Mesenchymal stem cell (in vitro differentiated cells and primary cell): ENCODE results near the gene VAV2.
A peak's percentile ranks its signal among the peaks of the same experiment; 100 is the strongest.
"Not testable (repeated sequence)": the region's sequence is repeated elsewhere in the genome, so short reads cannot be mapped to it uniquely, and the experiment has no call there.

ENCODE experiments used
- DNase-seq: peaks from one replicate; pipeline ENCODE4 v3.0.0-alpha.2; 2013
- H2AFZ ChIP-seq: one replicate; pipeline ENCODE4 v1.6.1; 2013; ENCODE audit warnings: low read depth, mild to moderate bottlenecking, control low read depth, inconsistent platforms, low read length, moderate library complexity
- H2AK5ac ChIP-seq: 2 replicates; pipeline ENCODE4 v1.6.1; 2013; ENCODE audit warnings: low read length, moderate library complexity, mild to moderate bottlenecking, inconsistent platforms; ENCODE audit not compliant: severe bottlenecking
- H2BK120ac ChIP-seq: one replicate; pipeline ENCODE4 v1.6.1; 2013; ENCODE audit warnings: low read depth, mild to moderate bottlenecking, inconsistent platforms, low read length, moderate library complexity
- H2BK12ac ChIP-seq, 2 experiments: one replicate each; pipeline ENCODE4 v1.6.1; 2013; ENCODE audit warnings: inconsistent platforms in 2 of 2, low read length in 2 of 2, mild to moderate bottlenecking in 2 of 2, moderate library complexity in 2 of 2, control low read depth in 1 of 2
- H2BK15ac ChIP-seq: one replicate; pipeline ENCODE4 v1.6.1; 2013; ENCODE audit warnings: mild to moderate bottlenecking, low read depth, inconsistent platforms; ENCODE audit not compliant: poor library complexity, severe bottlenecking
- H2BK5ac ChIP-seq: 2 replicates; pipeline ENCODE4 v1.6.1; 2013; ENCODE audit warnings: low read depth, mild to moderate bottlenecking, low read length, control low read depth, inconsistent platforms; ENCODE audit not compliant: poor library complexity, severe bottlenecking
- H3K14ac ChIP-seq, 2 experiments: one replicate each; pipeline ENCODE4 v1.6.1; 2013; ENCODE audit warnings: inconsistent platforms in 2 of 2, low read length in 2 of 2, control low read depth in 1 of 2, mild to moderate bottlenecking in 1 of 2, moderate library complexity in 1 of 2
- H3K18ac ChIP-seq, 2 experiments: one replicate each; pipeline ENCODE4 v1.6.1; 2013; ENCODE audit warnings: inconsistent platforms in 2 of 2, low read length in 2 of 2, control low read depth in 1 of 2, low read depth in 1 of 2, mild to moderate bottlenecking in 1 of 2
- H3K23ac ChIP-seq, 2 experiments: one replicate each; pipeline ENCODE4 v1.6.1; 2013; ENCODE audit warnings: inconsistent platforms in 2 of 2, low read length in 2 of 2, mild to moderate bottlenecking in 2 of 2, moderate library complexity in 2 of 2, control low read depth in 1 of 2
- H3K27ac ChIP-seq: 2 replicates; pipeline ENCODE4 v1.5.1; 2013; ENCODE audit warnings: mild to moderate bottlenecking, moderate library complexity, low read length, control low read depth, inconsistent platforms; ENCODE audit not compliant: poor library complexity, severe bottlenecking
- H3K27me3 ChIP-seq, 2 experiments: 2 replicates each; pipeline versions ENCODE4 v1.6.1 to v1.7.0; 2013; ENCODE audit warnings: low read length in 2 of 2, mild to moderate bottlenecking in 2 of 2, moderate library complexity in 2 of 2, control low read depth in 1 of 2, inconsistent platforms in 1 of 2; ENCODE audit not compliant: control insufficient read depth in 1 of 2, insufficient read depth in 1 of 2
- H3K36me3 ChIP-seq, 2 experiments: 2 replicates each; pipeline versions ENCODE4 v1.6.1 to v1.7.0; 2013; ENCODE audit warnings: low read length in 2 of 2, control low read depth in 1 of 2, inconsistent platforms in 1 of 2, low read depth in 1 of 2, mild to moderate bottlenecking in 1 of 2; ENCODE audit not compliant: insufficient read depth in 2 of 2, control insufficient read depth in 1 of 2
- H3K4ac ChIP-seq, 2 experiments: one replicate each; pipeline ENCODE4 v1.6.1; 2013; ENCODE audit warnings: inconsistent platforms in 2 of 2, low read length in 2 of 2, mild to moderate bottlenecking in 2 of 2, moderate library complexity in 2 of 2, control low read depth in 1 of 2, low read depth in 1 of 2
- H3K4me1 ChIP-seq: 2 replicates; pipeline ENCODE4 v1.6.1; 2013; ENCODE audit warnings: low read depth, low read length, control low read depth; ENCODE audit not compliant: control insufficient read depth, insufficient read depth
- H3K4me2 ChIP-seq: 2 replicates; pipeline ENCODE4 v1.6.1; 2013; ENCODE audit warnings: low read length, mild to moderate bottlenecking, inconsistent platforms; ENCODE audit not compliant: poor library complexity, severe bottlenecking
- H3K4me3 ChIP-seq, 2 experiments: 2 replicates each; pipeline versions ENCODE4 v1.5.1 to v1.7.0; 2013; ENCODE audit warnings: low read length in 2 of 2, mild to moderate bottlenecking in 2 of 2, control low read depth in 1 of 2, low read depth in 1 of 2; ENCODE audit not compliant: insufficient read depth in 1 of 2
- H3K79me1 ChIP-seq: replicated peaks from 2 replicates; pipeline ENCODE4 v1.6.1; 2013; ENCODE audit warnings: mild to moderate bottlenecking, control low read depth, low read length, inconsistent platforms; ENCODE audit not compliant: poor library complexity, severe bottlenecking
- H3K9ac ChIP-seq: 2 replicates; pipeline ENCODE4 v1.7.0; 2013; ENCODE audit warnings: mild to moderate bottlenecking, low read length, moderate library complexity
- H3K9me3 ChIP-seq: 2 replicates; pipeline ENCODE4 v1.7.0; 2013; ENCODE audit warnings: mild to moderate bottlenecking, low read length; ENCODE audit not compliant: control insufficient read depth
- H4K8ac ChIP-seq: one replicate; pipeline ENCODE4 v1.6.1; 2013; ENCODE audit warnings: inconsistent platforms, mild to moderate bottlenecking, low read length, moderate library complexity
- H4K91ac ChIP-seq: one replicate; pipeline ENCODE4 v1.6.1; 2013; ENCODE audit warnings: mild to moderate bottlenecking, low read length, inconsistent platforms
- WGBS: methylation state at CpG from one replicate; pipeline ENCODE4 v1.1.7; 2013; ENCODE audit warnings: mixed read lengths; 5-methylcytosine and 5-hydroxymethylcytosine counted together

VAV2 gene

GRCh38 chr9:133959966-133960567 lies 32.1 kb downstream of the VAV2 start:
- no peak overlapping the region for H3K4ac ChIP-seq
- H3K36me3 ChIP-seq = peaks cover 0 to 14% of the 10 kb centered on the region in 2 experiments
- H2AK5ac ChIP-seq = peak overlapping the region; percentile 27
- peaks cover 57% of the 10 kb centered on the region for H3K4me1 ChIP-seq
- peak overlapping the region in 1 of 2 experiments; percentile 6 for H3K23ac ChIP-seq
- no peak overlapping the region for H3K4me3 ChIP-seq
- no peak overlapping the region for H3K27ac ChIP-seq
- no peak overlapping the region for H3K14ac ChIP-seq
- no peak overlapping the region for H4K91ac ChIP-seq
- H2BK15ac ChIP-seq = peak overlapping the region; percentile 44
- H3K18ac ChIP-seq = no peak overlapping the region
- H3K27me3 ChIP-seq = no peaks in the 10 kb centered on the region
- H3K79me1 ChIP-seq = peaks cover 5% of the 10 kb centered on the region
- no peak overlapping the region for H3K9ac ChIP-seq
- peaks cover 8% of the 10 kb centered on the region for H3K9me3 ChIP-seq
- H4K8ac ChIP-seq = no peak overlapping the region
- H2BK12ac ChIP-seq = no peak overlapping the region
- WGBS = 84% methylated on average over 19 of the region's 19 CpGs
- H2BK5ac ChIP-seq = no peak overlapping the region
- no peak overlapping the region for H2AFZ ChIP-seq
- H3K4me2 ChIP-seq = no peak overlapping the region
- H2BK120ac ChIP-seq = no peak overlapping the region
- no peak for DNase-seq

DNA sequence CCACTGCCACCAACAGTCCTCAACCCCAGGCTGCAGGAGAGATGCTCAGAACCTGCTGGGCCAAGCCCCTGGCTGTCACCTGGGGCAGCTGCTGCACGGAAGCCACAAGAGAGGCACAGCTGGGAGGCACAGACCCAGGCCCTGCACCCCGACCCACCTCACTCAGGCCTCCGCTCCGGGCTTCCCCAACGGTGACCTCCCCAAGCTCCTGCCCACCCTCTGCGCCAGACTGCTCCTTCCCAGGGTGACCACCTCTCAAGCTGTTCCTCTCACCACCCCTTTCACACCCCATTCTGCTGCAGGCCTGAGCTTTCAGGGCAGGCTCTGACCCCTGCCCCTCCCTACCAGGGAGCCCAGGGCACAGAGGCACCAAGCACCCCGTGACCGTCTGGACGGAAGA lies 33.0 kb downstream of the VAV2 start:
- Histone ChIP-seq H4K91ac (peak overlapping the region; percentile 77), H3K14ac (peak overlapping the region in 1 of 2 experiments; percentile 78), H2BK12ac (peak overlapping the region; percentile 9 to 93), H3K36me3 (peaks cover 0 to 18% of the 10 kb centered on the region in 2 experiments), H3K27me3 (no peaks in the 10 kb centered on the region), H2AK5ac (peak overlapping the region; percentile 78), H3K4me3 (no peak overlapping the region), H3K9ac (no peak overlapping the region), H3K18ac (peak overlapping the region; percentile 16 to 64), H3K4me1 (peaks cover 65% of the 10 kb centered on the region), H3K23ac (peak overlapping the region in 1 of 2 experiments; percentile 46), H3K9me3 (peaks cover 2% of the 10 kb centered on the region), H2BK5ac (no peak overlapping the region), H4K8ac (no peak overlapping the region), H3K27ac (no peak overlapping the region), H3K79me1 (peaks cover 5% of the 10 kb centered on the region), H2AFZ (no peak overlapping the region), H2BK120ac (no peak overlapping the region), H2BK15ac (no peak overlapping the region), H3K4ac (peak overlapping the region in 1 of 2 experiments; percentile 20), H3K4me2 (no peak overlapping the region)
- WGBS = 92% methylated on average over 9 of the region's 9 CpGs
- DNase-seq = no peak

DNA sequence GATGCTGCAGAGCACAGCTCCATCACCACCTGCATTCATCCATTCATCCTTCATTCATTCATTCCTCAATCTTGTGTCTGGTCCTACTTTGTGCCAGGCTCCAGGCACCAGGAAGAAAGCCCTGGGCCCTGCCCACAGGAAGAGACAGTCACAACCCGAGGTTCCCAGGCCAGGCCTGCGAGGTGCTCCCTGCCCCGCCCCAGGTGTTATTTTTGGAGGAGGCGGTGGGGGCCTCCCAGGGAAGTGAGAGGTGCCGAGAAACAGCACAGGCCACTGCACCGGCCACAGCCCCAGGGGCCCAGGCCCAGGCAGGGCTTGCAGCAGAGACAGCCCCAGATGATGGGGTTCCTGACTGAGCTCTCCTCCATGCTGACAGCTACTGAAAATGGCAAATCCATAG lies 33.4 kb downstream of the VAV2 start:
- peak overlapping the region; percentile 39 for H2BK120ac ChIP-seq
- no peak overlapping the region for H3K4ac ChIP-seq
- H3K4me2 ChIP-seq = no peak overlapping the region
- DNase-seq = no peak
- peak overlapping the region; percentile 77 for H4K91ac ChIP-seq
- H3K23ac ChIP-seq = no peak overlapping the region
- no peak overlapping the region for H2BK15ac ChIP-seq
- peak overlapping the region in 1 of 2 experiments; percentile 78 for H3K14ac ChIP-seq
- H3K27ac ChIP-seq = no peak overlapping the region
- H3K36me3 ChIP-seq = peaks cover 0 to 22% of the 10 kb centered on the region in 2 experiments
- no peaks in the 10 kb centered on the region for H3K9me3 ChIP-seq
- H3K9ac ChIP-seq = no peak overlapping the region
- H3K4me3 ChIP-seq = no peak overlapping the region
- peaks cover 5% of the 10 kb centered on the region for H3K79me1 ChIP-seq
- peak overlapping the region in 1 of 2 experiments; percentile 38 for H2BK12ac ChIP-seq
- H4K8ac ChIP-seq = peak overlapping the region; percentile 28
- peak overlapping the region in 1 of 2 experiments; percentile 64 for H3K18ac ChIP-seq
- no peak overlapping the region for H2BK5ac ChIP-seq
- no peak overlapping the region for H2AFZ ChIP-seq
- 69% methylated on average over 6 of the region's 6 CpGs for WGBS
- H3K27me3 ChIP-seq = no peaks in the 10 kb centered on the region
- peaks cover 69% of the 10 kb centered on the region for H3K4me1 ChIP-seq
- H2AK5ac ChIP-seq = no peak overlapping the region

- Histone ChIP-seq H3K18ac (peak overlapping the region in 1 of 2 experiments; percentile 79), H3K36me3 (peaks cover 0 to 27% of the 10 kb centered on the region in 2 experiments), H2BK15ac (peak overlapping the region; percentile 60), H3K27ac (peak overlapping the region; percentile 99), H2BK12ac (peak overlapping the region in 1 of 2 experiments; percentile 96), H3K4ac (peak overlapping the region in 1 of 2 experiments; percentile 57), H3K4me1 (peaks cover 73% of the 10 kb centered on the region)
- not testable (repeated sequence) for H4K8ac ChIP-seq, H3K27me3 ChIP-seq, H4K91ac ChIP-seq, H2BK5ac ChIP-seq, H2BK120ac ChIP-seq, H3K79me1 ChIP-seq, H2AFZ ChIP-seq, H3K4me3 ChIP-seq, H3K9ac ChIP-seq, H3K14ac ChIP-seq, H3K4me2 ChIP-seq, H3K9me3 ChIP-seq, DNase-seq, H2AK5ac ChIP-seq, H3K23ac ChIP-seq
- WGBS = no CpG with 5 or more reads among the region's 7 CpGs
These were observed 34.4 kb downstream of the VAV2 start for GRCh38 chr9:133957772-133958171.
